Measurements from ENCODE around the gene NDUFAF3. TPM values are rescaled to one million over a fixed set of nuclear protein-coding genes. Genes with fewer than 3 reads are reported as not detected.

Gene NDUFAF3
- polyA plus RNA-seq, 1 experiment: 89.5 TPM

- ChIA-PET CTCF (interaction anchor here (1.2 to 6.6 kb wide), 3 partner anchors 9 to 29 kb away, joined by 3 to 60 read pairs (median 4); partner anchors contain the start of genes P4HTM and WDR6), POLR2A (interaction anchor here (0.8 to 1.4 kb wide), 2 partner anchors 11 to 29 kb away, joined by 3 read pairs; partner anchors contain the start of gene P4HTM)
These were observed 3.3 kb upstream of the NDUFAF3 start for GRCh38 chr3:49018707-49019006.

GRCh38 chr3:49019941-49020329 lies 2.0 kb upstream of the NDUFAF3 start:
- peaks cover 23% of the 10 kb centered on the region for H3K36me3 ChIP-seq (ENCODE audit: control insufficient read depth, insufficient read depth, low read length)
- ChIA-PET POLR2A (interaction anchor here (0.5 to 1.4 kb wide), 5 partner anchors 10 to 331 kb away, joined by 3 to 19 read pairs (median 4); partner anchors contain the start of genes IMPDH2 and WDR6), CTCF (interaction anchor here (2.8 to 6.6 kb wide), 4 partner anchors 8 to 74 kb away, joined by 20 to 60 read pairs (median 26); partner anchors contain the start of genes P4HTM, QRICH1 and WDR6)
- no peak for DNase-seq (ENCODE audit: low read depth)
- TF ChIP-seq CTCF (IDR thresholded peaks at IDR 0.05; ENCODE audit: insufficient read depth, low read depth, low read length): no peak
- no peaks in the 10 kb centered on the region for H3K27me3 ChIP-seq (ENCODE audit: control insufficient read depth, insufficient read depth, low read length)
- H3K4me3 ChIP-seq (ENCODE audit: low read depth, low read length): peak overlapping the region; percentile 88

More at GRCh38 chr3:49018707-49019006, 3.3 kb upstream of the NDUFAF3 start:
- no peaks in the 10 kb centered on the region for H3K27me3 ChIP-seq (ENCODE audit: control insufficient read depth, insufficient read depth, low read length)
- no peak for DNase-seq (ENCODE audit: low read depth)
- no peak for TF ChIP-seq CTCF (IDR thresholded peaks at IDR 0.05; ENCODE audit: insufficient read depth, low read depth, low read length)
- peak overlapping the region; percentile 70 for H3K4me3 ChIP-seq (ENCODE audit: low read depth, low read length)
- peaks cover 21% of the 10 kb centered on the region for H3K36me3 ChIP-seq (ENCODE audit: control insufficient read depth, insufficient read depth, low read length)

- peaks cover 23% of the 10 kb centered on the region for H3K36me3 ChIP-seq (ENCODE audit: control insufficient read depth, insufficient read depth, low read length)
These were observed 1.4 kb upstream of the NDUFAF3 start for GRCh38 chr3:49020330-49021212.

GRCh38 chr3:49021213-49021812 lies 608 bp upstream of the NDUFAF3 start:
- Histone ChIP-seq H3K27me3 (ENCODE audit: control insufficient read depth, insufficient read depth, low read length) (no peaks in the 10 kb centered on the region), H3K36me3 (ENCODE audit: control insufficient read depth, insufficient read depth, low read length) (peaks cover 25% of the 10 kb centered on the region), H3K4me3 (ENCODE audit: low read depth, low read length) (peak overlapping the region; percentile 88)
- ChIA-PET POLR2A (interaction anchor here (0.6 to 1.5 kb wide), 4 partner anchors 8 to 255 kb away, joined by 3 to 7 read pairs (median 3); partner anchors contain the start of genes IMPDH2 and WDR6), CTCF (interaction anchor here (0.6 to 6.6 kb wide), 11 partner anchors 9 to 196 kb away, joined by 3 to 60 read pairs (median 7); partner anchors contain the start of genes KLHDC8B, LAMB2, P4HTM and QRICH1)
- TF ChIP-seq CTCF (IDR thresholded peaks at IDR 0.05; ENCODE audit: insufficient read depth, low read depth, low read length): no peak
- peak; percentile 80 for DNase-seq (ENCODE audit: low read depth)

More at GRCh38 chr3:49020330-49021212, 1.4 kb upstream of the NDUFAF3 start:
- Histone ChIP-seq H3K4me3 (ENCODE audit: low read depth, low read length) (peak overlapping the region; percentile 88), H3K27me3 (ENCODE audit: control insufficient read depth, insufficient read depth, low read length) (no peaks in the 10 kb centered on the region)
- DNase-seq (ENCODE audit: low read depth): no peak
- no peak for TF ChIP-seq CTCF (IDR thresholded peaks at IDR 0.05; ENCODE audit: insufficient read depth, low read depth, low read length)
- ChIA-PET CTCF (interaction anchor here (0.9 to 6.6 kb wide), 8 partner anchors 9 to 151 kb away, joined by 3 to 60 read pairs (median 15); partner anchors contain the start of genes KLHDC8B, LAMB2, P4HTM and QRICH1), POLR2A (interaction anchor here (0.5 to 1.5 kb wide), 8 partner anchors 9 to 331 kb away, joined by 3 to 19 read pairs (median 4); partner anchors contain the start of genes IMPDH2 and WDR6)

All from BJ (cell line).